ENCODE data around the gene TMEM63C. TPM values are rescaled to one million over a fixed set of nuclear protein-coding genes. Genes with fewer than 3 reads are reported as not detected.
A peak's percentile ranks its signal among the peaks of the same experiment; 100 is the strongest.

The TMEM63C gene
- total and polyA plus RNA-seq, 7 donors: 0.04 to 0.58 (median 0.21) TPM; not detected in 3

GRCh38 chr14:77250927-77251326 lies 69.3 kb downstream of the TMEM63C start:
- ATAC-seq (no peak), DNase-seq (peak in 1 of 2 donors; percentile 14)
- Histone ChIP-seq H3K27ac (no peak overlapping the region), H3K4me1 (no peaks in the 10 kb centered on the region), H3K9me3 (no peaks in the 10 kb centered on the region), H3K27me3 (ENCODE audit: insufficient read depth in 3 of 3, low read length in 2 of 3) (peaks cover 0 to 3% (median 0%) of the 10 kb centered on the region in 3 donors), H3K36me3 (ENCODE audit: insufficient read depth in 1 of 2, low read depth in 1 of 2) (no peaks in the 10 kb centered on the region), H3K4me3 (no peak overlapping the region)
- intact Hi-C loops (cut with DNase I): no loop called here
- 79 to 87% (median 82%) methylated on average over 6 of the region's 6 CpGs for WGBS, 3 donors
- TF ChIP-seq, protein P1, sequence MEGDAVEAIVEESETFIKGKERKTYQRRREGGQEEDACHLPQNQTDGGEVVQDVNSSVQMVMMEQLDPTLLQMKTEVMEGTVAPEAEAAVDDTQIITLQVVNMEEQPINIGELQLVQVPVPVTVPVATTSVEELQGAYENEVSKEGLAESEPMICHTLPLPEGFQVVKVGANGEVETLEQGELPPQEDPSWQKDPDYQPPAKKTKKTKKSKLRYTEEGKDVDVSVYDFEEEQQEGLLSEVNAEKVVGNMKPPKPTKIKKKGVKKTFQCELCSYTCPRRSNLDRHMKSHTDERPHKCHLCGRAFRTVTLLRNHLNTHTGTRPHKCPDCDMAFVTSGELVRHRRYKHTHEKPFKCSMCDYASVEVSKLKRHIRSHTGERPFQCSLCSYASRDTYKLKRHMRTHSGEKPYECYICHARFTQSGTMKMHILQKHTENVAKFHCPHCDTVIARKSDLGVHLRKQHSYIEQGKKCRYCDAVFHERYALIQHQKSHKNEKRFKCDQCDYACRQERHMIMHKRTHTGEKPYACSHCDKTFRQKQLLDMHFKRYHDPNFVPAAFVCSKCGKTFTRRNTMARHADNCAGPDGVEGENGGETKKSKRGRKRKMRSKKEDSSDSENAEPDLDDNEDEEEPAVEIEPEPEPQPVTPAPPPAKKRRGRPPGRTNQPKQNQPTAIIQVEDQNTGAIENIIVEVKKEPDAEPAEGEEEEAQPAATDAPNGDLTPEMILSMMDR (IDR thresholded peaks at IDR 0.05): no peak

DNA sequence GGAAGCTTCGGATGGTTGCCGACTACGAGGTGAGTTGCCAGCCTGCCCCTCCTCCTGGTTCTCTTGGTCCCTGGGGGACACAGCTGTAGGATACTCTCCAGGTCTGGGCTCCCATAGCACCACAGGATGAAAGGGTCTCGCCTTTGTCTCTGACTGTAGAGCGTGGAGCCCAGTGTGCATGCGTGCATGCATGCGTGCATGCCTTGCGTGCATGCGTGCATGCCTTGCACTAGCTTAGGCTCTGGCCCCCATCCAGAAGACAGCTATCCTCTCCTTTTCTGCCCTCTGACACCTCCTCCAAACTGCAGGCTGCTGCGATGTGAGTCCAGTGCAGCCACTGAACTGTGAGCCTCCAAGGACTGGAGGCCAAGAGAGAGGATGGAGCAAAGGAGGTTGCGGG lies 70.3 kb downstream of the TMEM63C start:
- DNase-seq (peak in 1 of 2 donors; percentile 9), ATAC-seq (no peak)
- 72 to 82% (median 75%) methylated on average over 11 of the region's 11 CpGs for WGBS, 3 donors
- Histone ChIP-seq H3K27ac (no peak overlapping the region), H3K9me3 (no peaks in the 10 kb centered on the region), H3K4me3 (no peak overlapping the region), H3K36me3 (ENCODE audit: insufficient read depth in 1 of 2, low read depth in 1 of 2) (no peaks in the 10 kb centered on the region), H3K4me1 (no peaks in the 10 kb centered on the region), H3K27me3 (ENCODE audit: insufficient read depth in 3 of 3, low read length in 2 of 3) (peaks cover 0 to 3% (median 0%) of the 10 kb centered on the region in 3 donors)
- TF ChIP-seq, protein P1 (IDR thresholded peaks at IDR 0.05): no peak
- intact Hi-C loops (cut with DNase I): no loop called here

GRCh38 chr14:77253333-77254190 lies 72.0 kb downstream of the TMEM63C start:
- WGBS, 3 donors: 68 to 76% (median 71%) methylated on average over 20 of the region's 20 CpGs
- no peaks in the 10 kb centered on the region for H3K36me3 ChIP-seq (ENCODE audit: insufficient read depth in 1 of 2, low read depth in 1 of 2)
- H3K4me1 ChIP-seq: no peaks in the 10 kb centered on the region
- TF ChIP-seq, protein P1 (IDR thresholded peaks at IDR 0.05): no peak
- H3K27ac ChIP-seq: no peak overlapping the region
- no peak for ATAC-seq
- no peak overlapping the region for H3K4me3 ChIP-seq
- intact Hi-C loops (cut with DNase I): no loop called here
- H3K9me3 ChIP-seq: no peaks in the 10 kb centered on the region
- peak in 1 of 2 donors; percentile 18 for DNase-seq
- H3K27me3 ChIP-seq (ENCODE audit: insufficient read depth in 3 of 3, low read length in 2 of 3): peaks cover 0 to 3% (median 0%) of the 10 kb centered on the region in 3 donors

- Histone ChIP-seq H3K36me3 (ENCODE audit: insufficient read depth in 1 of 2, low read depth in 1 of 2) (no peaks in the 10 kb centered on the region), H3K27ac (no peak overlapping the region), H3K4me3 (no peak overlapping the region), H3K9me3 (no peaks in the 10 kb centered on the region), H3K4me1 (no peaks in the 10 kb centered on the region), H3K27me3 (ENCODE audit: insufficient read depth in 3 of 3, low read length in 2 of 3) (peaks cover 0 to 3% (median 0%) of the 10 kb centered on the region in 3 donors)
- 87 to 93% (median 93%) methylated on average over 8 of the region's 8 CpGs for WGBS, 3 donors
- no peak for DNase-seq
- TF ChIP-seq, protein P1 (IDR thresholded peaks at IDR 0.05): no peak
- no peak for ATAC-seq
- intact Hi-C loops (cut with DNase I): no loop called here
These were observed 75.1 kb downstream of the TMEM63C start for GRCh38 chr14:77256694-77257093.

All from psoas muscle (tissue), 8 donors.